HEK293T (cell line): ENCODE measurements around the gene TRAPPC12.

ENCODE experiments used
- ARNT ChIP-seq: fragments of 450-650 bp; IDR thresholded peaks from 2 replicates; pipeline ENCODE4 v1.6.1; 2017; ENCODE audit warnings: mild to moderate bottlenecking
- BHLHE40 ChIP-seq: fragments of 450-650 bp; IDR thresholded peaks from 2 replicates; pipeline ENCODE4 v1.6.1; 2016; ENCODE audit warnings: mild to moderate bottlenecking, moderate library complexity, borderline replicate concordance
- FOXA1 ChIP-seq: fragments of 450-650 bp; IDR thresholded peaks from 2 replicates; pipeline ENCODE4 v1.6.1; 2016; ENCODE audit warnings: mild to moderate bottlenecking
- FOXK2 ChIP-seq: fragments of 450-650 bp; IDR thresholded peaks from 2 replicates; pipeline ENCODE4 v1.6.1; 2016; ENCODE audit warnings: mild to moderate bottlenecking
- FOXM1 ChIP-seq: fragments of 450-650 bp; IDR thresholded peaks from 2 replicates; pipeline ENCODE4 v1.6.1; 2017; ENCODE audit warnings: mild to moderate bottlenecking, borderline replicate concordance
- NFRKB ChIP-seq: fragments of 450-650 bp; IDR thresholded peaks from 2 replicates; pipeline ENCODE4 v1.6.1; 2016; ENCODE audit warnings: mild to moderate bottlenecking, moderate library complexity
- PKNOX1 ChIP-seq: fragments of 450-650 bp; IDR thresholded peaks from 2 replicates; pipeline ENCODE4 v1.6.1; 2016
- SP1 ChIP-seq: fragments of 450-650 bp; IDR thresholded peaks from 2 replicates; pipeline ENCODE4 v1.6.1; 2017
- TARDBP ChIP-seq: fragments of 450-650 bp; IDR thresholded peaks from 2 replicates; pipeline ENCODE4 v1.6.1; 2016

DNA sequence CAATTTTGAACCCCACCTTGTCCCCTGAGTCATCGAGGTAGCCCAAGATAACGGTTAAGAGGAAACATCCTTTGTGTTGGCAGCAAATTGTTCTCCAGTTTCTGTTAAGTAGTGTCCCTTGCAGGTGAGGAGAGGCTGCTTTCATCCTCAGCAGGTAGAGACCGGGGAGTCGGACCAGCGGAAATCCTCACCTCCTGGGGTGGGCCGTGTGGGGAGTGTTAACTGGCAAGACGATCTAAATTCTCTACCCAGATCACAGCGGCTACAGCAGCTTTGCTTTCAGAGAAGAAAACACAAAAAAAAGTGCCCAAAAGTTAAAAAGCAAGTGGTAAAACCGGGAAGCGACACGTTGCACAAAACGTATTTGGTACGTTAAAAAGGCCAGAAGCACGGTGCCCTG, 76.6 kb downstream of the TRAPPC12 start:
- TF ChIP-seq FOXM1 (no peak), SP1 (no peak), BHLHE40 (no peak), FOXK2 (no peak), TARDBP (no peak), NFRKB (no peak), PKNOX1 (no peak), FOXA1 (no peak), ARNT (no peak)
